GM18526 (cell line): ENCODE results near the gene THNSL1.

Source experiments
- POLR2A ChIP-seq: IDR thresholded peaks from 3 replicates; pipeline ENCODE4 v1.6.1; 2011; ENCODE audit not compliant: insufficient read length; ENCODE audit errors: extremely low read depth

The THNSL1 gene

GRCh38 chr10:25016376-25017153 is at the start of gene THNSL1:
Gene THNSL1, plus strand, starts transcription at chr10:25016612. Its CDS starts 6,612 bp downstream, at chr10:25023224.
- peak; percentile 68 for TF ChIP-seq POLR2A

- no peak for TF ChIP-seq POLR2A
Observed at GRCh38 chr10:24966962-24967481, 49.4 kb upstream of the THNSL1 start.

- TF ChIP-seq POLR2A = no peak
Observed at GRCh38 chr10:24968349-24968748, 48.1 kb upstream of the THNSL1 start.

- TF ChIP-seq POLR2A = no peak
Observed at GRCh38 chr10:24969841-24970281, 46.6 kb upstream of the THNSL1 start.

GRCh38 chr10:24971374-24971773 is 45.0 kb upstream of the THNSL1 start:
- TF ChIP-seq POLR2A = no peak

GRCh38 chr10:24973163-24973562 is 43.2 kb upstream of the THNSL1 start:
- TF ChIP-seq POLR2A = no peak

- TF ChIP-seq POLR2A = no peak
Observed at GRCh38 chr10:24974976-24975375, 41.4 kb upstream of the THNSL1 start.

GRCh38 chr10:24979685-24980084 is 36.7 kb upstream of the THNSL1 start:
- TF ChIP-seq POLR2A = no peak

- no peak for TF ChIP-seq POLR2A
Observed at GRCh38 chr10:24981161-24981710, 35.2 kb upstream of the THNSL1 start.

- no peak for TF ChIP-seq POLR2A
Observed at GRCh38 chr10:24982319-24983112, 33.9 kb upstream of the THNSL1 start.

GRCh38 chr10:24983130-24983529 is 33.3 kb upstream of the THNSL1 start:
- TF ChIP-seq POLR2A = no peak

- TF ChIP-seq POLR2A = no peak
Observed at GRCh38 chr10:24983946-24984345, 32.5 kb upstream of the THNSL1 start.

GRCh38 chr10:24984906-24985305 is 31.5 kb upstream of the THNSL1 start:
- TF ChIP-seq POLR2A = no peak

GRCh38 chr10:24988831-24989640 is 27.4 kb upstream of the THNSL1 start:
- no peak for TF ChIP-seq POLR2A

GRCh38 chr10:24989867-24990266 is 26.5 kb upstream of the THNSL1 start:
- no peak for TF ChIP-seq POLR2A

GRCh38 chr10:24991298-24991697 is 25.1 kb upstream of the THNSL1 start:
- no peak for TF ChIP-seq POLR2A
